CD4-positive, alpha-beta T cell treated with Interleukin-15 for 1 hour (primary cell): ENCODE results near the gene ZNF333.

Experiments used
- DNase-seq: peaks from one replicate; pipeline ENCODE4 v3.0.0-alpha.2; 2020

Gene ZNF333

DNA sequence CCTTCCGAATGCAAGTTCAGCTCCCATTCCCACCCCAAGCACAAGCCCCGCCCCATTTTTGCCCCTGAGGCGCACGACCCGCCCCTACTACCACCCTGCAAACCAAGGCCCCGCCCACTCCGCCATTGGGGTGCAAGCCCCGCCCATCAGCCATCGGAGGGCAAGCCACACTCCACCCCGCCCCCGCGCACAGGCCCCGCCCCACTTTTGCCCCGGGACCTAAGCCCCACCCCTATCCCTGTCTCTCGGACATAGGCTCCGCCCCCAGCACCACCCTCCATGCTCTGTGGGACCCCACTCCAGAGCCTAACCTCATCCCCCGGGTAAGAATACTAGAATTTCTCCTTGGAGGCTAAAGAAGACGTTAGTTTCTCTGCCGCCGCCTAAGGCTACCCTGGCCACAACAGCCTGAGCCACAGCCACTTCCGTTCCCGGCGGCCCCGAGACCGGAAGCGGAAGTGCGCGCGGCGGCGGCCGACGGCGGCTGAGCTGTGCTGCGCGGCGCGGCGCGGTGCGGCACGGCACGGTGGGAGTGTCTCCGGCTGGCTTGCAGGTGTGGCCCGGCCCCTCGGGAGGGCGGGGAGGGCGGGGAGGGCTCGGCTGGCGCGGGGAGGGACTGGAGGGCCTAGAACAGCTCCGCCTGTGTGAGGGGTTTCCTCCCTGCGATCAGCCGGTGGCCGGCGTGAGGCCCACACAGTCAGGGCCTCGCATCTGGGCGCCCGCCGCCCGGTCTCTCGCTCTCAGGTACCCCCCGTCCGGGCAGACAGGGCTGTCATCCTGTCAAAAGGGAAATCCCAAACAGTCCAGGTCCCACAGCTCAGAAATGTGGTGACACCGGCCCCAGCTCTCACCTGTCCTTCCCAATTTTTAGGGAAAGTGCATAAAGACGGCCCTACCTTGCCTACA is at the start of gene ZNF333:
ZNF333 (plus strand) TSS at position 451 of the 906 bp plus-strand sequence. CDS start 3,444 bp downstream, outside the sequence.
- peak; percentile 95 for DNase-seq

DNA sequence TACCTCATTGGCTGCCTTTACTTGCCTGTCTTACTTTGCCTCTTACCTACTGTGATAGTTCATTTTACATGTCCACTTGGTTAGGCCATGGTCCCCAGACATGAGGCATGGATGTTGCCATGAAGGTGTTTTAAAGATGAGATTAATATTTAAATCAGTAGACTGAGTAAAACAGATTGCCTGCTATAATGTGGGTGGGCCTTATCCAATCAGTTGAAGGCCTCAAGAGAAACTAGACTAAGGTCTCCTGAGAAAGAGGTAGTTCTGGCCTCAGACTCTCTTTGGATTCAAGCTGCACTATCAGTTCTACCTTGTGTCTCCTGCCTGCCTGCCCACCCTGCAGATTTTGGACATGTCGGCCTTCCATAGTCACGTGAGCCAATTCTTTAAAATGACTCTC is 41.3 kb upstream of the ZNF333 start:
- no peak for DNase-seq

DNA sequence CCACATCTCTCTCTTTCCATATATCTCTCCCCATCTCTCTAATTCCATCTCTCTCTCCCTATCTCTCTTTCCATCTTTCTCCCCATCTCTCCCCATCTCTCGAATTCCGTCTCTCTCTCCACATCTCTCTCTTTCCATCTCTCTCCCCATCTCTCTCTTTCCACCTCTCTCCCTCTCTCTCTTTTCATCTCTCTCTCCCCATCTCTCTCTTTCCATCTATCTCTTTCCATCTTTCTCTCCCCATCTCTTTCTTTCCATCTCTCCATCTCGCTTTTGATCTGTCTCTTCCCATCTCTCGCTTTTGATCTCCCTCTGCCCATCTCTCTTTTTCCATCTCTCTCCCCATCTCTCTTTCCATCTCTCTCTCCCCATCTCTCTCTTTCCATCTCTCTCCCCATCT is 40.8 kb upstream of the ZNF333 start:
- no peak for DNase-seq

DNA sequence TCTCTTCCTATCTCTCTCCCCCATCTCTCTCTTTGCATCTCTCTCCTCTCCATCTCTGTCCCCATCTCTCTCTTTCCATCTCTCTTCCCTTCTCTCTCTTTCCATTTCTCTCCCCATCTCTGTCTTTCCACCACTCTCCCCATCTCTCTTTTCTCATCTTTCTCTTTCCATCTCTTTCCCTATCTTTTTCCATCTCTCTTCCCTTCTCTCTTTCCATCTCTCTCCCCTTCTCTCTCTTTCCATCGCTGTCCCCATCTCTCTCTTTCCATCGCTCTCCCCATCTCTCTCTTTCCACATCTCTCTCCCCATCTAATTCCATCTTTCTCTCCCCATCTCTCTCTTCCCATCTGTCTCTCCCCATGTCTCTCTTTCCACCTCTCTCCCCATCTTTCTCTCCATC is 39.7 kb upstream of the ZNF333 start:
- no peak for DNase-seq

DNA sequence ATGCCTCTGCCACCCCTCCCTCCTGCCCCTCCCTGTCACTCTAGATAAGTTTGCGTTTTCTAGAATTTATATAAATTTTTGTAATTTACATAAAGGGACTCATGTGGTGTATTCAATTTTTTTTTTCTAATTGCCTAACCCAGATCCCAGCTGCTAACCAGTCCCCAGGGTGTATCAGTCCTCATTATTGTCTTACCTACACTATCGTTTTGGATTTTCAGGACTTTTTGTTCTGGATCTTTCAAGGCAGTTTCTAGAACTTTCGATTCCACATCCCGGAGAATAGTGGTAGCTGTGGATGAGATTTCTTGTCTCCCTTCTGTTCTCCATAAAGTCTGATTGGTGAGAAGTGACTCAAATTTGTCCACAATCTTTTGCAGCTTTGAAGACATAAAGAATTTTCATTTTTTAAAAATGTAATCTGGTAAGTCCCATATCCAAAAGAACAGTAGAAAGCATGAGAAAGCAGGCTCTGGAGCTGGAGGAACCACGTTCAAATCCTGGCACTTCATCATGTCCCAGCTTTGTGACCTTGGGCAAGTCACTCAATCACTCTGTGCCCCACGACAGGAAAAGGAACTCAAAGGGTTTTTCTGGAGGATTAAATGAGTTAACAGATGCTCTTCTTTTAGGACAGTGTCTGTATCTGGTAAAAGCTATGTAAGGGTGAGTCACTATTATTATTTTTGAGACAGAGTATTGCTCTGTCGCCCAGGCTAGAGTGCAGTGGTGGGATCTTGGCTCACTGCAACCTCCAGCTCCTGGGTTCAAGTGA is 34.9 kb upstream of the ZNF333 start:
- no peak for DNase-seq

DNA sequence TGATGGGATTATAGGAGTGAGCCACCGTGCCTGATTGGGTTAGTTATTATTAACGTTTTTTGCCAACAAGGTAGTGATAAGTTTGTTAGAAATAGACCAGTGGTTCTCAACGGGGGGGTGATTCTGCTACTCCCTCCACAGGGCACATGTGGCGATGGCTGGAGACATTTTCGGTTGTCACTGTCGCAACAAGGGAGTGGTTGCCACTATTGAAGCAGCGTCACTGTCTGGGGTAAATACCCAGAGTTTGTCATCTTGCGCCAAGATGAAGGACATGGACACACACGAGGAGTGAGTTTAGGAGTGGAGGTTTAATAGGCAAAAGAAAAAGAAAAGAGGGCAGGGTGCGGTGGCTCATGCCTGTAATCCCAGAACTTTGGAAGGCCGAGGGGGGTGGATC is 34.1 kb upstream of the ZNF333 start:
- DNase-seq = no peak

DNA sequence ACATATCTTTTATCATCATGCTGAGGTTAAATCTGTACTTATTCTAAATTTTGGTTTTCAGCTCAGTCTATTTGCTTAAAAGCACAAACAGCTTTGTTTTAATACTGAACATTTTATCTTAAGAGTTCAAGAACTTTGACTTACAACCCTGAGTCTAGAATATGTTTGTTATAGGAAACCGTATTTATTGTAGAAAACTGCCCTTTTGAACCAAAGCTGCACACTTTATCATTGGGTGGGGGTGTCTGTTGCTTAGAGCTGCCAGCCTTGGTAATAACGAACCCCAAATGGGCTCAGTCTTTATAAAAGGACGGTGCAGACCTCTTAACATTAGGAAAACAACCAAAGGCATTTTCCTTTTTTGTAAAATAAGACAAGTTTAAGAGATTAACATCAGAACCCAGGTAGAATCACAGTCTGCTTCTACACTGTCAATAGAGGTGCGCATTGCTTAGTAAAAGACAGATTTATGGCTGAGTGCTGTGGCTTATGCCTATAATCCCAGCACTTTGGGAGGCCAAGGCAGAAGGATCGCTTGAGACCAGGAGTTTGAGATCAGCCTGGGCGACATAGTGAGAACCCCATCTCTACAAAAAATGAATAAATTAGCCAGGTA is 29.9 kb upstream of the ZNF333 start:
- DNase-seq = no peak

DNA sequence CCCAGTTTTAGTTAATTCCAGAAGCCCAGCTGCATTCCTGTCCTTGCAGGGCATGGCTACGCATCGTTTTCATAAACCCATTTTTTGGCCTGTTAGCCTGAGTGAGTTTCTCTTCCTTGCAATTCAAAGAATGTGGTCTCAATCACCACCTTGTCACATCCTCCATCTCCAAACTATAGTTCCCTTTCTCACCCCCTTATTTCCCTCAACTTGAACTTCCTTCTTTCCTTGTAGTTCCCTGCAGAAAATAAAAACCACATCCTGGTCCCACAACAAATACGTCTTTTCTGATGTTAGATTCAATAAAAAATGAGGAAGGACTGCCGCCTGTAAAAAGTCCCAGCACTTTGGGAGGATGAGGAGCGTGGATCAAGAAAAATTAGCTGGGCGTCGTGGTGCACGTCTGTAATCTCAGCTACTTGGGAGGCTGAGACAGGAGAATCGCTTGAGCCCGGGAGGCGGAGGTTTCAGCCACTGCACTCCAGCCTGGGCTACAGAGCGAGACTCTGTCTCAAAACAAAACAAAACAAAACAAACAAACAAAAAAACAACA is 28.4 kb upstream of the ZNF333 start:
- peak; percentile 33 for DNase-seq

DNA sequence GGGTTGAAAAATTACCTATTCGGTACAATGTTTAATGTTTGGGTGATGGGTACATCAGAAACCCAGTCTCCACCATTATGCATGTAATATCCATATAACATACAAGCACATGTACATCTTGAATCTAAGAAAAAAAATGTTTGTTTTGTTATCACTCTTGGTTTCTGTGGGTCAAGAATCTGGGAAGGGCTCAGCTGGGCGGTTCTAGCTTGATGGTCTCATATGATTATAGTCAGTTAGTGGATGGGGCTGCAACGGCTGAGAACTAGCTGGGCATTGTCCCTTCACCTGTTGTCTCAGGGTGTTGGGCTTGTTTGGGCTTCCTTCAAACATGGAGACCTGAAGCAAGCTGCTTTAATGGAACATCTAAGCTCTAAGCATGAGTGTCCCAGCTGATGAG is 19.9 kb upstream of the ZNF333 start:
- DNase-seq = no peak

DNA sequence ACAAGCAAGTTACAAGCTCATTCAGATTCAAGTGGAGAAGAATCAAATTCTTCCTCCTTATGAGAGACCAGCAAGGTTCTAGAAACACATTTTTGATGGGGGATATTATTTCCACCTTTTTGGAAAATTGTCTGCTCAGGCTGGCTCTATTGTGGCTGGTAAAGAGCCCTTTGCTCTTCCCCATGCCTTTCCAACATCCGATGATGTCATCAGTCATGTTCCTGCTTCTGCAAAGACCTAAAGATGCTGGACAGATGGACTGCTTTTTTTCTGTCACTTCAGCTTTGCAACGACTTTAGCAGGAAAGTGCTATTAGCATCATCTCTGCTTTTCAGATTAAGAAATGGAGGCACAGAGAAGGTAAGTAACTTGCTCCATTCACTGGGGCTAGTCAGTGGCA is 19.4 kb upstream of the ZNF333 start:
- no peak for DNase-seq

DNA sequence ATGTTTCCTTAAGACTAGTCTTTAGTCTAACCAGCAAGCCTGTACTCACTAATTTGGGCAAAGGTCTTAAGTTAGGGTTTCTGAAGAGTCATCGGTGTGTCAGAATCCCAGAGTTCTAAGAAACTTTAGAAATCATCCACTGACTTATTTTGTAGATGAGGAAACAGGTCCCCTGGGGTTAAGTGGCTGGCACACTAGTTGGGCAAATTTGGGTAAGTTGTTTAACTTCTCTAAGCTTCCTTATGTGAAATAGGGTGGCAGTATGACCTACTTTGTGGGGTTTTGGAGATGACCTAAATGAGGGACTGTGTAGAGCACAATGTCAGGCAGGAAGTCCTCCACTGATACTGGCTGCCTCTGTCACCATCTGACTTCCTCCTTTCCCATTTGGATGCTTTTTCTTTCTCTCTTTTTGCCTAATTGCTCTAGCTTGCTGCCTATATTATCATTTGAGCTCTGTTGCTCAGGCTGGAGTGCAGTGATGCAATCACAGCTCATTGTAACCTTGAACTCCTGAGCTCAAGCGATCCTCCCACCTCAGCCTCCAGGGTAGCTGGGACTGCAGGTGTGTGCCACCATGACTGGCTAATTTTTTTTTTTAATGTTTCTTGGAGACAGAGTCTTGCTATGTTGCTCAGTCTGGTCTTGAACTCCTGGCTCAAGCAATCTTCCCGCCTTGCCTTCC is 17.5 kb upstream of the ZNF333 start:
- DNase-seq = peak; percentile 50

DNA sequence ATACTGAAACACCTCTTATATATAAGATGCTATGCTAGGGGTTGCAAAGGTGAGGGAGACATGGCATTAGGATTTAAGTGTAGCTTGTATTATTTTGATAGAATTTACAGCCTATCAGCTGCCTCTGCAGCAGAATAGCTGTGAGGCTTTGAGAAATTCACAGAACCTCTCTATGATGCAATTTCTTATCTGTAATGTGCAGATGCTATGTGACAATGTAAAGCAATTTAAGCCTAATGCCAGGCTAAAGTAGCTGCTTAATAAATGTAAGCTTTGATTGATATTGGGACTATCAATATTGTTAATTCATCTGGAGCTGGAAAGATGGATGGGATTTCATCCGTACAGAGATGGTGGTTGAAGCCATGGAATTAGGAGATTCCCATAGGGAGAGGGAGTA is 16.8 kb upstream of the ZNF333 start:
- DNase-seq = no peak

DNA sequence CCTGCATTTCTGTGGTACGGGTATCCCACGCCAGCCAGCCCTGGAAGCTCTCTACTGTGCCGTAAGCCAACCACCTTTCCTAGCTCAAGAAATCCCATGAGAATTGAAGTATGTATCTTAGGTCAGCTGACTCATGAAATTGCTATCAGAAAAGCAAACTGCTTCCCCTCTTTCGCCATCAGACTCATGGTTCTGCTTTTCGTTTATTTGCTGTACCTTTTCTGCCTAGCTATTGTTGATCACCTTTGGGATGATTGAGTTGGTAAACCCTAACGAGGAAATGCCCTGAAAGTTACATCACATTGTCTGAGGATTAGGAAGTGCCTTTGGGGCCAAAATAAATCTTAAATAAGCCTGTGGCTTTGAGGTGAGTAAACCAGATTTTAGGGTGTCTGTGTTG is 15.1 kb upstream of the ZNF333 start, which contains the start of gene ADGRE3:
ADGRE3 (minus strand) TSS at position 81 of the 400 bp plus-strand sequence; CDS start at position 7, 74 bp downstream.
- peak; percentile 30 for DNase-seq

DNA sequence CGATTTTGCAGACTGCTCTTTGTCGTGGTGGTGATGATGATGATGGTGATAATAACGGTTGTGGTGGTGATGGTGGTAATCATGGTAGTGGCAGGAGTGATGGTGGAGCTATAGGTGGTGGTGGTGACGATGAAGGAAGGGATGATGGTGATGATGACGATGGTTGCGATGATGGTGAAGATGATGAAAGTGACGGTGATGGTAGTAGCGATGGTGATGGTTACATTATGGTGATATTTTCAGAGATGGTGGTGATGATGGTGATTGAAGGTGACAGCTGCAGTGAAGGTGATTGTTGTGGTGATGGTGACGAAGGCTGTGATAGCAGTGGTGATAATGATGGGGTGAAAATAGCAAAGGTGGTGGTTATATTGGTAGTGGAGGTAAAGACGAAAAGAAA is 13.1 kb upstream of the ZNF333 start:
- no peak for DNase-seq

DNA sequence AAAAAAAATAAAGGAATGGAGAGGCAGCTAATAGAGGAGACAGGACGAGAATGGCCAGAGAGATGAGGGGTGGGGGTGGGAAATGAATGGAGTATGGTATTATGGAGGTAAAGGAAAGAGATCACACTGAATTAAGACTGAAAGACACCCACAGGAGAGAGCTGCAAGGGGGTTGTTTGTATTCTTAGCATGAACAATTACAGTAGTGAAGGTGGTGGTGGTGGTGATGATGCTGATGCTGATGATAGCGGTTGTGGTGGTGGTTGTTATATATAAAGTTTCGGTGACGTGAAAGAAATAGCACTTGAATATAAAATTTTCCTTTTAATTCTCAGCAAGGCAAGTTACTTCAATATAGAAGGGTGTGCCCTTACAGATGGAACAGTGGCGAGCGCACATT is 12.4 kb upstream of the ZNF333 start:
- no peak for DNase-seq

DNA sequence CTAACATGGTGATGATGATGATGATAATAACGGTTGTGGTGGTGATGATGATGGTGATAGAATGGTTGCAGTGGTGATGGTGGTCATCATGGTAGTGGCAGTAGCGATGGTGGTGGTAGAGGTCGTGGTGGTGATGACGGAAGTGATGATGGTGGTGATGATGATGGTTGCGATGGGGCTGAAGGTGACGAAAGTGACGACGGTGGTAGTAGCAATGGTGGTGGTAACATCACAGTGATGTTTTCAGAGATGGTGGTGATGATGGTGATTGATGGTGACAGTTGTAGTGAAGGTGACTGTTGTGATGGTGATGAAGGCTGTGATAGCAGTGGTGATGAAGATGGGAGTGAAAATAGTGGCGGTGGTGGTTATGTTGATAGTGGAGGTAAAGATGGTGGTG is 11.6 kb upstream of the ZNF333 start:
- DNase-seq = no peak

DNA sequence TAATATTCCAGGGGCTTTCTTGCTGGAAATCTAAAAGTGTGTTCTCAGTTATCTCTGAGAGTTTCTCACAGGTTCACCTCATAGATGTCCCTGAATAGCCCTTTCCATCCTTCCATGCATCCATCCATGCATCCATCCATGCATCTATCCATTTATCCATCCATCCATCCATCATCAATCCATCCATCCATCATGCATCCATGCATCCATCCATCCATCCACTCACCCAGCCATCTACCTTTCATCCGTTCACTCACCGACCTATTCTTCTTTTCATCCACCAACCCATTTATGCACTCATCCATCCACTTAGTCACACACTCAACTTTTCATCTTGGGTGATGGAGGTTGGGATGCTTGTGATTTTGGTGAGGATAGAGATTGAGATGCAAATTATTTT is 7.8 kb upstream of the ZNF333 start:
- DNase-seq = no peak

DNA sequence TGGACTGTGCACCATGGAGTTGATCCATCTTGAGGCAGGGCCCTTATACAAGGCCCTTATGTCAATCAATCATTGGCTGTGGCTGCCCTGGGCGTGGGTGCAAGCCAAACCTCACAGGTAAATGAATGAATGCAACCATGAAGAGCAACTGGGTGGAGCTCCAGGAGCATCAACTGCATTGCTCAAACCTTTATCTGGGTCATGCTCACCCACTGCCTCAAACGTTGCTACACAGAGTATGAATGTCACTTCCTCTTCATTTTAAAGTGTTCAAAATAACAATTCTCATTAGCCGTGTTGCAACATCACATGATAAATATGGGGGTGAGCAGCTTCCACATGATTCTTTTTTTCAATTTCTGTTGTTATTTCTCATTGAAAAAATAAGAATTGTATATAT is 6.4 kb upstream of the ZNF333 start:
- DNase-seq = peak; percentile 46

DNA sequence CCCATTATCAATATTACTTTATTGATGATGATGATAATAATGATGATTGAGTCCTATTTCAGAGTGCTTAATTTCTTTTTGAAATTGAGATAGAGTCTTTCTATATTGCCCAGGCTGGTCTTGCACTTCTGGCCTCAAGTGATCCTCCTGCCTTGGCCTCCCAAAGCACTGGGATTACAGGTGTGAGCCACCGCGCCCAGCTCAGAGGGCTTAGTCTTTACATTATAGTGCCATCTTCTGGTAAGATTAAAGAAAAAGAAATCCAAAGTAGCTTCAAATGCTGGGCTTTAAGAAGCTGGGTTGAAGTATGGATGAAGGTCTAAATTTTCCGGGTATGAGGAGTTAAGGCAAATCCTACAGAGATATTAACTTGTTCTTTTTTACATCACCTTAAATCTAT is 3.4 kb upstream of the ZNF333 start:
- peak; percentile 29 for DNase-seq

DNA sequence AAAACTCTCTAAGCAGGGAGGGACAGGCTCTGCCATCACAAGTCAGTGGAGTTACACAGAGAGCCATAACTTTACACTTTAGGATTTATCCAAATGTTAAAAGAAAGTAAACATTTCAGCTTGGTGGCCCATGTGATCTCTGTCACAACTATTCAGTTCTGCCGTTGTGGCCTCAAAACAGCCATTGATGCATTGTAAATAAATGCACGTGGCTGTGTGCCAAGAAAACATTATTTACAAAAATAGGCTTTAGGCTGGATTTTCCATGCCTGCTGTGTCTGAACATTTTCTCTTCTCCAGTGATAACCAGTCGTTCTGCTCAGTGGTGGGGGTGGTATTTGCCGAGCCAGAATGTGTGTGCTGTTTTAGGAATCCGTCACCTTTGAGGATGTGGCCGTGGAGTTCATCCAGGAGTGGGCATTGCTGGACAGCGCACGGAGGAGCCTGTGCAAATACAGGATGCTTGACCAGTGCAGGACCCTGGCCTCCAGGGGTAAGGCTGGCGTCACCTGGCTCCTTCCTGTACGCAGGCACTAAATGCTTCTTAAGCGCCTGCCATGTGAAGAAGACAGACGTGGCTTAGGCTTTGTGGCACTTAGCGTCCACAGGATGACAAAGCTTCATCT is 4.9 kb downstream of the ZNF333 start:
- no peak for DNase-seq

DNA sequence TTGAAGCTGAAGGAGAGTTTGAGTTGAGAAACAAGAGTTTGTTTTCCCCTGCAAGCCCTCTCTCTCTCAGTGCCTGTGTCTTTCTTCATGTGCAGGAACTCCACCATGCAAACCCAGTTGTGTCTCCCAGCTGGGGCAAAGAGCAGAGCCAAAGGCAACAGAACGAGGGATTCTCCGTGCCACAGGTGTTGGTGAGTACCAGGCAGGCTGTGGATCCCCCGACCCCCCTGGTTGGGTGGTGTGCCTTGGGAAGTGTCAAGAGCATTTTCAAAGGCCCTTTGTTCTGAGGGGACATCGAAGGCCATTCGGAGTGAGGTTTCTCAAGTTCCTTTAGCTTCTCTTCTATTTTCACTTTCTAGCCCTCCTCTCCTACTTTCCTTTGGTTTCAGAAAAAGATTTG is 5.6 kb downstream of the ZNF333 start:
- no peak for DNase-seq

DNA sequence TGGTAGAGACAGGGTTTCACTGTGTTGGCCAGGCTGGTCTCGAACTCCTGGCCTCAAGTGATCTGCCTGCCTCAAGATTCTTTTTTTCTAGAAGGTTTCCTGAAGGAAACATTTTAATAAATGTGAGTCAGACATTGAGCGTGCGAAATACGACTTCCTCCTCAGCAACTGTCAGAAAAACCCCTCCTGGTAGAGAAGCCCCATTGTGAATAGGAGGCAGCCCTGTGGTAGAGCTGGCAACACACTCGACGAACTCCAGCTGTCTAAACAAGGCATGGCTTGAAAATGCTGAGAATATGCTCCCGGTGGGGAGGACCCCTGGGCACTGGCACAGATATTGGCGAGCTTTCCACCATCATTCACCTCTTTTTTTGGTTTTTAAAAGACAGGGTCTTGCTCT is 9.8 kb downstream of the ZNF333 start:
- DNase-seq = no peak
